Suprapubic skin (tissue), 4 donors: ENCODE results near the gene ELK1. TPM values are rescaled to one million over a fixed set of nuclear protein-coding genes. Genes with fewer than 3 reads are reported as not detected.

Experiments
- DNase-seq, 2 donors: peaks; one replicate each; pipeline ENCODE4 v3.0.0-alpha.2; 2019; ENCODE audit warnings: low spot score in 2 of 2
- H3K27ac ChIP-seq: fragments of 200-600 bp; sonication (generic); one replicate; pipeline ENCODE4 v1.5.1; 2019
- H3K27me3 ChIP-seq: fragments of 200-600 bp; sonication (generic); one replicate; pipeline ENCODE4 v1.5.1; 2019
- H3K36me3 ChIP-seq: fragments of 200-600 bp; sonication (generic); one replicate; pipeline ENCODE4 v1.5.1; 2019
- H3K4me1 ChIP-seq: fragments of 200-600 bp; sonication (generic); one replicate; pipeline ENCODE4 v1.5.1; 2019
- H3K4me3 ChIP-seq: fragments of 200-600 bp; sonication (generic); one replicate; pipeline ENCODE4 v1.5.1; 2019; ENCODE audit warnings: mild to moderate bottlenecking
- H3K9me3 ChIP-seq: fragments of 200-600 bp; sonication (generic); one replicate; pipeline ENCODE4 v1.5.1; 2019
- CTCF ChIP-seq, 2 donors: fragments of 200-600 bp in 1 of 2; fragments of 450-650 bp in 1 of 2; sonication (generic) in 1 of 2; IDR thresholded peaks; one replicate each; pipeline ENCODE4 v1.5.1; 2016 to 2019; ENCODE audit warnings: antibody characterized with exemption in 2 of 2, mild to moderate bottlenecking in 1 of 2, moderate library complexity in 1 of 2
- EP300 ChIP-seq: sonication (generic); formaldehyde crosslinking; IDR thresholded peaks from one replicate; pipeline ENCODE4 v1.6.1; 2017; ENCODE audit warnings: antibody characterized with exemption
- POLR2A ChIP-seq, 2 donors: fragments of 450-650 bp; IDR thresholded peaks; one replicate each; pipeline ENCODE4 v1.6.1; 2017; ENCODE audit warnings: antibody characterized with exemption in 2 of 2, mild to moderate bottlenecking in 2 of 2, moderate library complexity in 2 of 2
- POLR2AphosphoS5 ChIP-seq, 3 donors: sonication (generic); formaldehyde crosslinking; IDR thresholded peaks; one replicate each; pipeline ENCODE4 v1.6.1; 2017; ENCODE audit warnings: antibody characterized with exemption in 3 of 3
- WGBS: methylation state at CpG from one replicate; pipeline ENCODE4 v1.1.5; 2018; 5-methylcytosine and 5-hydroxymethylcytosine counted together
- total RNA-seq, 4 donors: library from RNA; depleted of rRNA; stranded (reverse); fragments of >200 nt; gene quantifications; one replicate each; pipeline ENCODE4 v1.1.0, GENCODE V29; 2016

Gene ELK1
- 10 to 100 TPM; 18.3 to 32.1 (median 29.8) TPM for total RNA-seq

- Histone ChIP-seq H3K9me3 (no peaks in the 10 kb centered on the region), H3K4me1 (peaks cover 11% of the 10 kb centered on the region), H3K4me3 (peak within 1 kb of the TSS; percentile 65), H3K27me3 (no peaks in the 10 kb centered on the region), H3K36me3 (peaks cover 7% of the 10 kb centered on the region), H3K27ac (peak within 1 kb of the TSS; percentile 89)
- WGBS: 46% methylated on average over 21 of the region's 65 CpGs
- DNase-seq: peak; percentile 96 to 97
- TF ChIP-seq EP300: no peak
- TF ChIP-seq CTCF (IDR thresholded peaks at IDR 0.05): no peak
- TF ChIP-seq POLR2A (IDR thresholded peaks at IDR 0.05): peak in 1 of 2 donors; percentile 47
Measured at GRCh38 chrX:47650164-47651042, at the start of gene ELK1. Gene ELK1, minus strand, starts transcription at chrX:47650563. Its CDS starts 9,122 bp downstream, at chrX:47641441.

- Histone ChIP-seq H3K9me3 (no peaks in the 10 kb centered on the region), H3K36me3 (no peaks in the 10 kb centered on the region), H3K27me3 (no peaks in the 10 kb centered on the region), H3K27ac (no peak overlapping the region), H3K4me3 (no peak overlapping the region), H3K4me1 (no peaks in the 10 kb centered on the region)
- DNase-seq: no peak
- TF ChIP-seq POLR2A (IDR thresholded peaks at IDR 0.05) (no peak), POLR2AphosphoS5 (IDR thresholded peaks at IDR 0.05) (no peak), CTCF (IDR thresholded peaks at IDR 0.05) (no peak), EP300 (no peak)
- 65% methylated on average over 1 of the region's 1 CpG for WGBS
Measured at GRCh38 chrX:47697181-47697580, 46.8 kb upstream of the ELK1 start.

- 58% methylated on average over 2 of the region's 2 CpGs for WGBS
- no peak overlapping the region for H3K4me3 ChIP-seq
- no peaks in the 10 kb centered on the region for H3K36me3 ChIP-seq
- no peak for DNase-seq
- no peaks in the 10 kb centered on the region for H3K27me3 ChIP-seq
- TF ChIP-seq POLR2AphosphoS5 (IDR thresholded peaks at IDR 0.05) (no peak), POLR2A (IDR thresholded peaks at IDR 0.05) (no peak), EP300 (no peak), CTCF (IDR thresholded peaks at IDR 0.05) (no peak)
- H3K27ac ChIP-seq: no peak overlapping the region
- H3K4me1 ChIP-seq: no peaks in the 10 kb centered on the region
- H3K9me3 ChIP-seq: no peaks in the 10 kb centered on the region
Measured at GRCh38 chrX:47690175-47690574, 39.8 kb upstream of the ELK1 start.

GRCh38 chrX:47687263-47687662 is 36.9 kb upstream of the ELK1 start:
- no peak for DNase-seq
- Histone ChIP-seq H3K4me3 (no peak overlapping the region), H3K4me1 (no peaks in the 10 kb centered on the region), H3K27me3 (no peaks in the 10 kb centered on the region), H3K27ac (no peak overlapping the region), H3K9me3 (no peaks in the 10 kb centered on the region), H3K36me3 (no peaks in the 10 kb centered on the region)
- no peak for TF ChIP-seq POLR2AphosphoS5 (IDR thresholded peaks at IDR 0.05)
- TF ChIP-seq CTCF (IDR thresholded peaks at IDR 0.05): no peak
- no peak for TF ChIP-seq POLR2A (IDR thresholded peaks at IDR 0.05)
- WGBS: 55% methylated on average over 4 of the region's 6 CpGs

GRCh38 chrX:47683829-47684205 is 33.5 kb upstream of the ELK1 start:
- no peak for DNase-seq
- Histone ChIP-seq H3K4me3 (no peak overlapping the region), H3K9me3 (no peaks in the 10 kb centered on the region), H3K27ac (no peak overlapping the region), H3K27me3 (no peaks in the 10 kb centered on the region), H3K36me3 (no peaks in the 10 kb centered on the region), H3K4me1 (no peaks in the 10 kb centered on the region)
- no peak for TF ChIP-seq POLR2AphosphoS5 (IDR thresholded peaks at IDR 0.05)
- no peak for TF ChIP-seq POLR2A (IDR thresholded peaks at IDR 0.05)
- TF ChIP-seq EP300: no peak
- WGBS: 73% methylated on average over 3 of the region's 3 CpGs
